ENCODE data around the gene CSNK1E.

DNA sequence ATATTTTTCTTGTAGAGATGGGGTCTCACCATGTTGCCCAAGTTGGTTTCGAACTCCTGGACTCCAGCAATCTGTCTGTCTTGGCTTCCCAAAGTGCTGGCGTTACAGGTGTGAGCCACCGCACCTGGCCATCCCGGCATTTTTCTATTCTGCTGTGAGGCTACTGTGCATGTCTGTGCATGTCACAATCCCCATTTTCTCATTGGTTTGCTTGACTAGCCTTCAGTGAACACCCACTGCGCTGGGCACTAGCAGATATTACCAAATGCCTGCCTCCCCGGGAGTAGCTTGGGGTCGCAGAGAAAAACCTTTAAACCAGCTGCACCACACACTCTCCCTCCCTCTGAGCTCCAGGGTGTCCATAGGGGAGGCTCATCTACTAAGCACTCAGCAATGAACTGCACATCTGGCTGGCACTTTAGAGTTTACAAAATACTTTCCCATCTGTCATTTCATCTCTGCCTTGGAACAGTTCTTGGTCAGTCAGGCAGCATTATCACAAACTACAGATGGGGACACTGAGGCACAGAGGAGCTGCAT lies 4.9 kb downstream of the CSNK1E start:
- TF ChIP-seq CTCF (IDR thresholded peaks at IDR 0.05) = no peak
- no peak for TF ChIP-seq ZFX (IDR thresholded peaks at IDR 0.05; ENCODE audit: borderline replicate concordance)
